SJCRH30 (cell line): ENCODE results near the gene ZNF638. TPM values are rescaled to one million over a fixed set of nuclear protein-coding genes. Genes with fewer than 3 reads are reported as not detected.

Experiments used
- DNase-seq, 2 experiments: peaks; one replicate each; pipeline ENCODE4 v3.0.0-alpha.2; 2015 to 2020
- H3K27ac ChIP-seq: fragments of 250-450 bp; sonication (Bioruptor Pico); 2 replicates; pipeline ENCODE4 v1.5.1; 2020; ENCODE audit warnings: mild to moderate bottlenecking, moderate library complexity
- H3K27me3 ChIP-seq: fragments of 250-450 bp; sonication (Bioruptor Pico); 2 replicates; pipeline ENCODE4 v1.5.1; 2020; ENCODE audit warnings: mild to moderate bottlenecking, moderate library complexity
- H3K36me3 ChIP-seq: fragments of 250-450 bp; sonication (Bioruptor Pico); 2 replicates; pipeline ENCODE4 v1.5.1; 2020; ENCODE audit warnings: mild to moderate bottlenecking, moderate library complexity
- H3K4me1 ChIP-seq: fragments of 250-450 bp; sonication (Bioruptor Pico); 2 replicates; pipeline ENCODE4 v1.5.1; 2020; ENCODE audit warnings: mild to moderate bottlenecking, moderate library complexity
- H3K4me3 ChIP-seq: fragments of 250-450 bp; sonication (Bioruptor Pico); 2 replicates; pipeline ENCODE4 v1.5.1; 2020; ENCODE audit warnings: mild to moderate bottlenecking, moderate library complexity
- H3K9me3 ChIP-seq: fragments of 250-450 bp; sonication (Bioruptor Pico); replicated peaks from 2 replicates; pipeline ENCODE4 v1.5.1; 2020; ENCODE audit warnings: mild to moderate bottlenecking, moderate library complexity
- total RNA-seq: library from RNA; depleted of rRNA; stranded (reverse); fragments of >200 nt; shearing (Covaris generic); gene quantifications from 2 replicates; pipeline ENCODE4 v1.2.3, GENCODE V29; 2014

The ZNF638 gene
- total RNA-seq, 1 experiment from 2014 or later = 197 TPM

DNA sequence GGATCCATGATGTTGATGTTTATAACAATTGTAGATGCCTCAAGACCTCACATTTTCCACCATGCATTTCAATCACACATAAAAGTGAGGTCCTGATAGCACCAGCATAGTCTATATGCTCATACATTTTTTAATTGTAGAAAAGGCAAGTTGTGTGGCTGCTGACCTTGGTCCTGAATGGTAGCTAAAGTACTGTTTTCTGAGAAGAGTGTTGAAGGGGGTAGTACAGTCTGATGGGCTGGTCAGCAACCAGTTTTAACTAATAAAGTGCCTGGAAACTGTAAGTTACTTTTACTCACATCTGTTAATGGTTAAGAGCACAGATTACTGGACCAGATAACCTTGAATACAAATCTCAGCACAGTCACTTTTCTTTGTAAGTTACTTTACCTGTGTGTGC, 15.9 kb downstream of the ZNF638 start:
- H3K27me3 ChIP-seq = no peaks in the 10 kb centered on the region
- no peaks in the 10 kb centered on the region for H3K9me3 ChIP-seq
- no peak overlapping the region for H3K4me3 ChIP-seq
- peak; percentile 24 to 60 for DNase-seq
- H3K27ac ChIP-seq = no peak overlapping the region
- H3K36me3 ChIP-seq = peaks cover 60% of the 10 kb centered on the region
- H3K4me1 ChIP-seq = no peaks in the 10 kb centered on the region

GRCh38 chr2:71348302-71348701, 16.7 kb downstream of the ZNF638 start:
- no peak overlapping the region for H3K4me3 ChIP-seq
- H3K4me1 ChIP-seq = no peaks in the 10 kb centered on the region
- H3K36me3 ChIP-seq = peaks cover 52% of the 10 kb centered on the region
- H3K9me3 ChIP-seq = no peaks in the 10 kb centered on the region
- H3K27ac ChIP-seq = no peak overlapping the region
- no peaks in the 10 kb centered on the region for H3K27me3 ChIP-seq
- DNase-seq = peak; percentile 45 to 67

GRCh38 chr2:71353248-71353647, 21.7 kb downstream of the ZNF638 start:
- Histone ChIP-seq H3K4me3 (no peak overlapping the region), H3K9me3 (no peaks in the 10 kb centered on the region), H3K36me3 (peaks cover 64% of the 10 kb centered on the region), H3K27ac (no peak overlapping the region), H3K4me1 (no peaks in the 10 kb centered on the region), H3K27me3 (no peaks in the 10 kb centered on the region)
- DNase-seq = no peak

DNA sequence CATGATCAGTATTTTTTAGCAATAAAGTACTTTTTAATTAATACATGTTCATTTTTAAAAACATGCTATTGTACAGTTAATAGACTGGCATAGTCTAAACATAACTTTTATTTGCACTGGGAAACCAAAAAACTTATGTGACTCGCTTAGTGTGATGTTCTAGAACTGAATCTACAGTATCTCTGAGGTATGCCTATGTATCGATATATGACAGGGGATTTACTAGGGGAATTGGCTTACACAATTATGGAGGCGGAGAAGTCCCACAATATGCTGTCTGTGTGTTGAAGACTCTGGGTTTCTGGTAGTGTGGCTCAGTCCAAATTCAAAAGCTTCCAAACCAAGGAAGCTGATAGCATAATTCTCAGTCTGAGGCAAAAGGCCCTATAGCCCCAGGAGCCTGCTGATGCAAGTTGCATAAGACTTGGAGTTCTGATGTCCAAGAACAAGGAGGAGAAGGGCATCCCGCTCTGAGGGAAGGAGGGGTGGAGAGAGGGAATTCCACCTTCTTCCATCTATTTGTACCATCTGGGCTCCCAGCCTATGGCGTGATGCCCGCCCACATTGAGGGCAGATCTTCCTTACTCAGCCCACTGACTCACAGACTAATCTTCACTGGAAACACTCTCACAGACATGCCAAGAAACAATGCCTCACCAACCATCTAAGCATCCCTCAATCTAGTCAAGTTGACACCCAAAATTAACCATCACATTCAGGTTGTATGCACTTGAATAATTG, 27.5 kb downstream of the ZNF638 start:
- no peaks in the 10 kb centered on the region for H3K9me3 ChIP-seq
- peaks cover 78% of the 10 kb centered on the region for H3K36me3 ChIP-seq
- no peak overlapping the region for H3K27ac ChIP-seq
- H3K27me3 ChIP-seq = no peaks in the 10 kb centered on the region
- DNase-seq = no peak
- no peak overlapping the region for H3K4me3 ChIP-seq
- no peaks in the 10 kb centered on the region for H3K4me1 ChIP-seq

DNA sequence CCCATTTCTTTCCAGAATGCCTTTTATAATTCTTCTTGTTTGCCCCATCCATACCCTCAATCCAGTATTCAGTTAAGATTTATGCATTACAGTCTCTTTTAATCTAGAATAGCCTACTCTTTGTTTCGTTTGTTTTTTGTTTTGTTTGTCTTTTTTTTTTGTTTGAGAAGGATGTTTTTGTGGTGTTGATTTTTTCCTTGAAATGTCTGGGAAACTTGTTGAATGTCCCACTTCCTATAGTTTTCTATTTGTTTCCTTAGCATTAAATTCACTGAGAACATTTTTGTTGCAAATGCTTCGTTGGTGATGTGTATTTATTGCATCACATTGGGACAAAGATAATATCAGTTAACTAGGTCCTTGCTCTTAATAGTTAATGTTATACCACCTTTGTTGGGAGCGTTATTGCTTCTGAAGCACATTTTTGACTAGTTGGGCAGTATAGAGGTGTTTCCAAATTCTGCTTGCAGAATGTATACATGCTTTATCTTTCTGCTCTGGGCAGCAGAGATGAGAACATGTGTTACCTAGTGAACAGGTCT, 28.9 kb downstream of the ZNF638 start:
- H3K4me3 ChIP-seq = no peak overlapping the region
- no peak overlapping the region for H3K27ac ChIP-seq
- no peaks in the 10 kb centered on the region for H3K27me3 ChIP-seq
- DNase-seq = no peak
- H3K9me3 ChIP-seq = no peaks in the 10 kb centered on the region
- no peaks in the 10 kb centered on the region for H3K4me1 ChIP-seq
- peaks cover 88% of the 10 kb centered on the region for H3K36me3 ChIP-seq

GRCh38 chr2:71361631-71362030, 30.0 kb downstream of the ZNF638 start:
- H3K4me3 ChIP-seq = no peak overlapping the region
- H3K4me1 ChIP-seq = no peaks in the 10 kb centered on the region
- peaks cover 85% of the 10 kb centered on the region for H3K36me3 ChIP-seq
- no peaks in the 10 kb centered on the region for H3K9me3 ChIP-seq
- H3K27ac ChIP-seq = no peak overlapping the region
- DNase-seq = no peak
- H3K27me3 ChIP-seq = no peaks in the 10 kb centered on the region

- H3K27ac ChIP-seq = no peak overlapping the region
- no peaks in the 10 kb centered on the region for H3K9me3 ChIP-seq
- no peaks in the 10 kb centered on the region for H3K4me1 ChIP-seq
- H3K4me3 ChIP-seq = no peak overlapping the region
- DNase-seq = no peak
- no peaks in the 10 kb centered on the region for H3K27me3 ChIP-seq
- peaks cover 85% of the 10 kb centered on the region for H3K36me3 ChIP-seq
Measured at GRCh38 chr2:71362447-71362846, 30.9 kb downstream of the ZNF638 start.

GRCh38 chr2:71370015-71370414, 38.4 kb downstream of the ZNF638 start:
- Histone ChIP-seq H3K4me1 (no peaks in the 10 kb centered on the region), H3K9me3 (no peaks in the 10 kb centered on the region), H3K27ac (no peak overlapping the region), H3K4me3 (no peak overlapping the region), H3K36me3 (peaks cover 80% of the 10 kb centered on the region), H3K27me3 (no peaks in the 10 kb centered on the region)
- DNase-seq = no peak

- DNase-seq = no peak
- Histone ChIP-seq H3K9me3 (no peaks in the 10 kb centered on the region; the same call in 1 of the 2 replicates), H3K27ac (no peak overlapping the region), H3K4me3 (no peak overlapping the region), H3K36me3 (peaks cover 85% of the 10 kb centered on the region), H3K27me3 (no peaks in the 10 kb centered on the region), H3K4me1 (peaks cover 3% of the 10 kb centered on the region; the same call in 1 of the 2 replicates)
Measured at GRCh38 chr2:71372042-71372441, 40.5 kb downstream of the ZNF638 start.

- Histone ChIP-seq H3K27me3 (no peaks in the 10 kb centered on the region), H3K4me3 (no peak overlapping the region), H3K36me3 (peaks cover 82% of the 10 kb centered on the region), H3K4me1 (peaks cover 17% of the 10 kb centered on the region), H3K27ac (no peak overlapping the region), H3K9me3 (no peaks in the 10 kb centered on the region; the same call in 1 of the 2 replicates)
- no peak for DNase-seq
Measured at GRCh38 chr2:71379086-71379485, 47.5 kb downstream of the ZNF638 start.

- Histone ChIP-seq H3K4me1 (peaks cover 17% of the 10 kb centered on the region), H3K9me3 (no peaks in the 10 kb centered on the region; the same call in 1 of the 2 replicates), H3K4me3 (no peak overlapping the region), H3K27me3 (no peaks in the 10 kb centered on the region), H3K36me3 (peaks cover 82% of the 10 kb centered on the region), H3K27ac (no peak overlapping the region)
- DNase-seq = no peak
Measured at GRCh38 chr2:71380665-71381064, 49.1 kb downstream of the ZNF638 start.

- Histone ChIP-seq H3K27me3 (no peaks in the 10 kb centered on the region), H3K9me3 (no peaks in the 10 kb centered on the region), H3K4me3 (no peak overlapping the region), H3K4me1 (no peaks in the 10 kb centered on the region; the same call in 1 of the 2 replicates), H3K27ac (no peak overlapping the region), H3K36me3 (peaks cover 89% of the 10 kb centered on the region)
- DNase-seq = no peak
Measured at GRCh38 chr2:71385012-71385411, 53.4 kb downstream of the ZNF638 start.

DNA sequence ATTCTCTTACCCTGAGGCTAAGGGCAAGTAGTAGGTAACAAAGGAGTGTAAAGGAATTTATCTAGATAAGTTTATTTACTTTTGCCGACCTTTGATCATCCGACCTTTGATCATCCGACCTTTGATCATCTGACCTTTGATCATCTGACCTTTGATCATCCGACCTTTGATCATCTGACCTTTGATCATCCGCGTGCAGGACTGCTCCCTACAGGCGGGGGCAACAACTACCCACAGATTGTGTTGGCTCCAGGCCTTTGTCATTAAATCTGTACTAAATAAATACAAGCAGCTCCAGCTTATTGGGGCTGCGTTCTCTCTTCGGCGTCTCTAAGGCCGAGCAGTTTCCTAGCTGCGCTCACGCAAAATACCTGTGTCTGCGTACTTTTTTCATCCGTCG, 56.6 kb downstream of the ZNF638 start:
- no peak overlapping the region for H3K27ac ChIP-seq
- H3K4me3 ChIP-seq = no peak overlapping the region
- H3K9me3 ChIP-seq = no peaks in the 10 kb centered on the region
- H3K36me3 ChIP-seq = peaks cover 93% of the 10 kb centered on the region
- H3K4me1 ChIP-seq = no peaks in the 10 kb centered on the region; the same call in 1 of the 2 replicates
- H3K27me3 ChIP-seq = no peaks in the 10 kb centered on the region
- no peak for DNase-seq

DNA sequence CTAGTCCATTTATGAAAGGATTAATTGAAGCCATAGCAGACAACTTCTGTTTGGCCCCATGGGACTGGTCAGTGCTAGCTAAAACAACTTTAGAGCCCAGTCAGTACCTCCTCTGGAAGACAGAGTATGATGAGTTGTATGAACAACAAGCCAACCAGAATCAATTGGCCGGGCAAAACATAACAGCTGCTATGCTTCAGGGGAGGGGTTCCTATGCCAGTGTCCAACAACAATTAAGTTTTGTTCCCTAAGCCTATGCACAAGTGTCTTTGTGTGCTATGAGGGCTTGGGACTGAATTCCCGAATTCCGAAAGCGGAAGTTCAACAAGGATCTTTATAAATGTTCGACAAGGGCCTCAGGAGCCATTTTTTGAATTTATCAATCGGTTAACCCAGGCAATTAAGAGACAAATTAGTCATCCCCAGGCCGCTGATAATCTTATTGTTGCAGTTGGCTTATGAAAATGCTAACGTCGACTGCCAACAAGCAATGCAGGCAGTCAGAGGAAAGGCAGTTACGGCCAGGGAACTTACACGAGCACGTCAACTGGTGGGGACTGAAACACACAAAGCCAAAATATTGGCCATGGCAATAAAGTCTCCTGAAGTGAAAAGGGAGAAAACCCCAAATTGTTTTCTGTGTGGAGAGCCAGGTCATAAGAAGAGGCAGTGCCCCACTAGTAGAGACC, 57.9 kb downstream of the ZNF638 start:
- Histone ChIP-seq H3K27ac (no peak overlapping the region), H3K27me3 (no peaks in the 10 kb centered on the region), H3K9me3 (no peaks in the 10 kb centered on the region), H3K4me1 (no peaks in the 10 kb centered on the region; the same call in 1 of the 2 replicates), H3K36me3 (peaks cover 97% of the 10 kb centered on the region), H3K4me3 (no peak overlapping the region)
- peak in 1 of 2 experiments; percentile 24 for DNase-seq

DNA sequence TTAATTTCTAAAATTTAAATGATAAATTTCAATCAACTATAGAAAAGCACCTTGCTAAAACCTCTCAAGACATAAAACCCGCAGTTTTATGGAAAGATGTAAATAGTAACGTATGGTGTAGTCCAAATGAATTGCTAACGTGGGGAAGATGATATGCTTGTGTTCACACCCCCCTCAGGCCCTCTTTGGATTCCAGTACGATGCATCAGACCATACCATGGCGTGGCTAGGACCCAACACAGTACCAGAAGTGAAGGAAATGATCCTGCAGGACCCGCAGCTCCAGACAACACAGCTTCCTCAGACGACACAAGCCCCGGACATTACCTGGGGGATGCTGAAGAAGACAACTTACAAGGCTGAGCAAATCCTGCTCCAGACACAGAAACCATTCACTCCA, 61.6 kb downstream of the ZNF638 start:
- Histone ChIP-seq H3K27me3 (no peaks in the 10 kb centered on the region), H3K4me3 (no peak overlapping the region), H3K9me3 (no peaks in the 10 kb centered on the region), H3K36me3 (peaks cover 90% of the 10 kb centered on the region), H3K27ac (no peak overlapping the region), H3K4me1 (no peaks in the 10 kb centered on the region)
- no peak for DNase-seq
